ENCODE results near the gene TUBGCP6. TPM values are rescaled to one million over a fixed set of nuclear protein-coding genes. Genes with fewer than 3 reads are reported as not detected.

TUBGCP6 gene
- total and polyA plus RNA-seq, 11 donors, result 11.6 to 28.8 (median 17.7) TPM

- peaks cover 0 to 58% (median 9%) of the 10 kb centered on the region in 9 donors for H3K27me3 ChIP-seq
- no peaks in the 10 kb centered on the region for H3K36me3 ChIP-seq
- H3K4me3 ChIP-seq, result no peak overlapping the region
- H3K4me1 ChIP-seq, result peaks cover 0 to 6% (median 0%) of the 10 kb centered on the region in 12 donors
- 58 to 88% (median 76%) methylated on average over 31 to 98 of the region's 98 CpGs for WGBS, 4 donors
- intact Hi-C loops (cut with DNase I), result no loop called here
- H3K9me3 ChIP-seq, result no peaks in the 10 kb centered on the region
- no peak for ATAC-seq
- no peak overlapping the region for H3K27ac ChIP-seq
- TF ChIP-seq CTCF (IDR thresholded peaks at IDR 0.05), result no peak
- no peak for TF ChIP-seq POLR2A (IDR thresholded peaks at IDR 0.05)
- DNase-seq, result peak in 1 of 5 donors; percentile 18
These were observed 67.0 kb downstream of the TUBGCP6 start for GRCh38 chr22:50177537-50178470.

GRCh38 chr22:50176850-50177536 lies 67.8 kb downstream of the TUBGCP6 start:
- ATAC-seq (no peak), DNase-seq (peak in 2 of 5 donors; percentile 20 to 61)
- Histone ChIP-seq H3K9me3 (no peaks in the 10 kb centered on the region), H3K27me3 (peaks cover 0 to 62% (median 9%) of the 10 kb centered on the region in 9 donors), H3K4me3 (no peak overlapping the region), H3K27ac (no peak overlapping the region), H3K36me3 (no peaks in the 10 kb centered on the region), H3K4me1 (peaks cover 0 to 6% (median 0%) of the 10 kb centered on the region in 12 donors)
- 95 to 96% (median 96%) methylated on average over 69 to 76 of the region's 76 CpGs for WGBS, 4 donors
- TF ChIP-seq CTCF (IDR thresholded peaks at IDR 0.05) (no peak), POLR2A (IDR thresholded peaks at IDR 0.05) (no peak)
- intact Hi-C loops (cut with DNase I), result no loop called here

- intact Hi-C loops (cut with DNase I), result no loop called here
- Histone ChIP-seq H3K27ac (no peak overlapping the region), H3K4me3 (no peak overlapping the region), H3K4me1 (peaks cover 0 to 7% (median 0%) of the 10 kb centered on the region in 12 donors), H3K9me3 (no peaks in the 10 kb centered on the region), H3K27me3 (peaks cover under 1 to 70% (median 13%) of the 10 kb centered on the region in 9 donors), H3K36me3 (no peaks in the 10 kb centered on the region)
- ATAC-seq (no peak), DNase-seq (peak in 2 of 5 donors; percentile 15 to 41)
- TF ChIP-seq CTCF (IDR thresholded peaks at IDR 0.05), result no peak
- TF ChIP-seq POLR2A (IDR thresholded peaks at IDR 0.05), result no peak
- WGBS, 4 donors, result 68 to 77% (median 73%) methylated on average over 12 to 27 of the region's 27 CpGs
These were observed 68.6 kb downstream of the TUBGCP6 start for GRCh38 chr22:50175921-50176849.

All from heart left ventricle (tissue), 16 donors.